EL (cell line): ENCODE data around the gene POLR3C.

Experiments used
- DNase-seq: peaks from one replicate; pipeline ENCODE4 v3.0.0-alpha.2; 2016

The POLR3C gene

DNA sequence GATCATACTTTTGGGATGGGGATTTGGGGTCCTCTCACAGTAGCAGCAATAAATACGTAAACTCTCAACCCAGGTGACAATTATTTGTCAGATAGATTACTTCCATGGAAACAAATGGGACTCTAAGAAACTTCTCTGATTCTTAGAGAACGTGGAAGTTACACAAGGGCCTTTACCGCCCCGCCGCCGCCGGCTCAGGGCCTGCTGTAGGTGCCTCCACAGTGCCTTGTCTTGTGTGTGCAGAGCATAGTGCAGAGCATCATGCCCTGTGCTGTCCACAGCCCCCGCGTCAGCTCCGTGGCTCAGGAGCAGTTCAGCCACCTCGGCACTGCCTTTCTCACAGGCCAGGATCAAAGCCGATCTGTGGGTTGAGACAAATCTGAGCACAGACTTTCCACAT is 50.6 kb downstream of the POLR3C start:
- no peak for DNase-seq

DNA sequence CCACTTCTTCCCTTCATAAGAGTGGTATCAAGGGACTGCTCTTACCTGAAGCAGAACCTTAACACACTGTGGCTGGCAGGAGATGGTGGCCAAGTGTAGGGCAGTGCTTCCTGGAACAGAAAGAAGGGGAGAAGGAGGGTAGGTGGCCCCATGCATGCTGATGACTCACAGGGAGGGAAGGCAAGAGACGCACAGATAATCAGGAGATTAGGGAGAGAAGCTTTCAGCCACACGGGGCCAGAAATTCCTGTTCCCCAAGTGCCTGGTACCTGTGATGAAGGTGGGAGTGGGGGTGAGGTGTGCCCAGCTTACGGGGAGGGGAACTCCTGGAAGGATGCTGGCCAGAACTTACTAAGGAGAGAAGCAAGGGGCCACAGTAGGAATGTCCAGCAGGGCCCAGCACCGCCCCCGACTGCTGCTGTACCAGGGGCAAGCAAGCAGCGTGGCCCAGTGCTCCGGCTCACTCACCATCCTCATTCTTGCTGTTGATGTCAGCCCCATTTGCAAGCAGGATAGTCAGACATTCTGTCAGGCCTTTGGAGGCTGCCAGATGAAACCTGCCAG is 54.0 kb downstream of the POLR3C start:
- DNase-seq, result peak; percentile 29

DNA sequence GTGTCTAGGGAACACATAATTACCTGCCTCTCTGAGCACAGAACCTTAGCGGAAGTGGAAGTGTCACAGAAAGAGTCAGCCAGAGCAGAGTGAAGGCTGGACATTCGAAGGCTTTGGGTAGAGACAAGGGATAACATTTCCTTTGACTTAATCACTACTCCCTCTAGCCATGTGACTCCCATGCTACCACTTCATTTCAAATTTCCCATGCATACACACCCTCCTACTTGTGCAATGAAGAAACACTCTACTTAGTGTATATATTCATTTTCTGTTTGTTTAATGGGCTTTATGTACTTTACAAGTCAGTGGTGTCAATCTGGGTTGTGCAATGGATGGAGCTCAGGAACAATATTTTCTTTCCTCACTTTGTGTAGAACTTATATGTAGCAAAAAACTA is 54.7 kb downstream of the POLR3C start:
- peak; percentile 28 for DNase-seq

DNA sequence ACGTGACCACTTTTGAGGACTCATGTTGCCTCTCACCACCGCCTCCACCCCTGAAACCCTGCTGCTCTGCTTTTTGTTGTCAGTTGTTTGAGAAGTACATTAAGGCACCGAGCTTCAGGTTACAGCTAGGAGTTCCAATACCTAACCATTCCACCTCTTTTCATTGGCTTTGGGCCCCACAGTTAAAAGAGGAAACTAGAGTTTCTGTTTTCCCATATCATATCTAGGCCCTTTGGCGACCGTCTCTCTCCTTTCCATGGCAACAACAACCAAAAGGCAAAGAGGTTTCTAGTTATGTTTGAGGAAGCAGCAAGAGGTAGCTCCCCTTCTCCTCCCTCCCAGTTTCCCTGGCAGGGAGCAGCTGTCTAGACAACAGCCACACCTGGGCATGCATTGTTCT is 55.8 kb downstream of the POLR3C start:
- no peak for DNase-seq

DNA sequence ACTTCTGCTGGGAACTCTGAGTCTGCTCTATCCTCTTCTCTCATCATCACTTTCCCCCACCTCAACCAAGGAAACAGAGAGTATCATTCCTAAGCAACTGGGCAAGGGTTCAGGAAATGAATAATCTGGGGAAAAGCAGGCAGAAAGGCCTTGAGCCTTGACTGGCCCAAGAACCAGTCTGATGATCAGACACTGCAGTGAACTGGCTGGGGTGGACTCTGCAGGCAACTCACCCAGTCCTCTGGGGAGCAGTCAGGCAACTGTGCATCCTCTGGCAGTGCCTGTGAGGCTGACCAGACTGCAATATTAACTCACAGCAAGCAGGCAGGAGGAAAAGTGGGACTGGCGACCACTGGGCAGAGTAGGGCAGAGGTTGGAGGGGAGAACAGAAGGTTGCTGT is 60.7 kb downstream of the POLR3C start:
- peak; percentile 28 for DNase-seq

DNA sequence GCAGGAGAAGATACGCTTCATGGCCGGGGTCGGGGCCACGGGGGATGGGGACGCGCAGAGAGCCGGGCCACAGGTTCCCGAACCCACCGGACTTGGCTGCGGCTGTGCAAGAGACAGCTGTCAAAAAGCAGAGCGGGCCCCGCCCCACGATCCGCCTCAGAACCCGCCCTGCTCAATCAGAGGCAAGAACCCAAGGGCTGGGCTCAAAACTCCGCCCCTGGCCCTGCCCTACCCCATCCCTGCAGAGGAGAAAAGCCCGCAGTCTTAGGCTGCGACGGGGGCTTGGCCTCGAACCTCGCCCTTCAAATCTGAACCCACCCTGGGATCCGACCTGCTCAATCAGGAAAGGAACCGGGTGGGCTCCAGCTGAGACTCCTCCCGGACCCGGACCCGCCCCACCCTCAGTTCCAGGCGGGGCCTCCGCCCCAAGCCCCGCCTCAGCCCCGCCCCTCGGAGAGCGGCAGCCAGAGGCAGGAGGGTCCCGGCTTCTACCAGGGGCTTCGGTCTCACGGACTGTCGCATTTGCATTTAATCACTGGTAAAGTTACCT is 61.8 kb downstream of the POLR3C start, which contains the start of gene ANKRD35:
TSS of gene ANKRD35 (minus strand) at position 129 of the 550 bp plus-strand sequence. CDS start at position 21, 108 bp downstream.
- peak; percentile 66 for DNase-seq

DNA sequence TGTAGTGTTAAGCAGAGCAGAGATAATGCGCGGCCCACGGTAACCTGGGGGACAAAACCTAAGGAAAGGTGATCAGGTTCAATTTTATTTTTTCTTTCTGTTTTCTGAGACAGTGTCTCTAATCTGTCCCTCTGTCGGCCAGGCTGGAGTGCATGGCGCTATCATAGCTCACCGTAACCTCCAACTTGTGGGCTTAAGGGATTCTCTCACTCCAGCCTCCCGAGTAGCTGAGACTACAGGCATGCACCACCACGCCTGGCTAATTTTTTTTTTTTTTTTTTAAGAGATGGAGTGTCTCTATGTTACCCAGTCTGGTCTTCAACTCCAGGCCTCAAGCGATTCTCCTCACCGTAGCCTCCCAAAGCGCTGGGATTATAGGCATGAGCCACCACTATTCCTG is 62.4 kb downstream of the POLR3C start:
- DNase-seq, result no peak

DNA sequence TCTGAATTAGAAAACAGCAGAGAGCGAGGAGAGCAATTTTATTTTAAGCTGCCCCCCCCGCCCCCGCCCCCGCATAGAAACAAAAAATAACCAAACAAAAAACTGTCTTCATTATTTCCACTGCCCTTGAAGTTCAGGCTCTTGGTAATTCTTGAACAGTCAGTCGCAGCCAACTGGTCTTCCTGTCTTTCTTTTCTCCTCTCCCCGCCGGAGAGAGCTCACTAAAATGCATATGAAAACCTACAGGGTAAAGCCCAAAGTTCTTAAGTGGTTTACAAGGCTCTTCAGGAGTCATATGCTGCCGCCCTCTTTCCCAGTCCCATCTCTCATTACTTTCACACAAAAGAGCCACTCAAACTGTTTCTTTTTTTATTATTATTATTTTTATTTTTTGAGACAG is 62.8 kb downstream of the POLR3C start:
- DNase-seq, result no peak

DNA sequence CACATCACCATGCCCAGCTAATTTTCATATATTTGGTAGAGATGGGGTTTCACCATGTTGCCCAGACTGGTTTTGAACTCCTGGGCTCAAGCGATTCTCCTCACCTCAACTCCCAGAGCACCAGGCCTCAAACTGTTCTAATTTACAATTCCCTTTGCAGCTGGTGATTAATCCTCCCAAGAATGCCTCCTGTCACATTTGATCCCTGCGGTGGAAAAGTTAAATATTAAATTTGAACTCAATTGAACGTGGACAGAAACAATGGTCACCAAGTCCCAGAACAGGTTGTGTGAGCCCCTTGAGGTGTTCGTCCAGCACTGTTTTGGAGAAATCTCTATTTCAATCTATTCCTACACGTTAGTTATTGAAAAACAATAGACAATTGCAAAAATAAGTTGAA is 63.6 kb downstream of the POLR3C start:
- no peak for DNase-seq

DNA sequence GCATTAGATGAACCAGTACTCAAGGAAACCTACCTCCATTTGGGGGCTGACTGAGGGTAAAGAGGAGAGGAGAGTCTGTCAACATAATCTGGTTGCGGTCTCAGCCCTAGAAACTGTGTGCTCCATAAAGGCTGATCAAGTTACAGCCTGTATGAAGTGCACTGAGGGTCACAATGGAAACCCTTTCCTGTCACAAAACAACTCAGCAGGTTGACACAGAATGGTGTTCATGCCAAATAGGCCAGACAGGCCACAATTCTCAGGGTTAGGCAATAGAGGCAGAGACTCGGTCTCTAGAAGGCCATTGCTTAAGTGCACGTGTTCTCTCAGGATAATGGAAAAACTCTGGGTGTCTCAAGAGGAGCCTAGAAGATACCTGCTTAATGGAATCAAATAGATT is 65.7 kb downstream of the POLR3C start:
- DNase-seq, result no peak

DNA sequence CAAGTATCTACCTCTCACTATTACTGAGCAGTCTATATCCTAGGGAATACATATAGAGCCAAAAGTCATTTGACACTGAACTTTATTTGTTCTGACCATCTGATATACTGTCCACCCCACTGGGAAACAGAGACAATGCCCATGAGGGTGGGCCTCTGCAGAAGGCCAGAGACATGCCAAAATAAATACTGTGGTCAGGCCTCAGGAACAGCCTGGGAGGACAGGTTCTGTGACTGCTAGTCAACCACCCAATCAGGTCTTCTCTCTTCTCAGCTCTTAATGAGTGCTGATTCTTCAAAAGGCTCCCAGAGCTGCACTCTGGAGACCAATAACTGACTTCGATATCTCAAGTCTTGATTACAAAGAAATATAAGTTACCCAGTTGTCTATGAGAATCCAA is 67.1 kb downstream of the POLR3C start:
- DNase-seq, result no peak

DNA sequence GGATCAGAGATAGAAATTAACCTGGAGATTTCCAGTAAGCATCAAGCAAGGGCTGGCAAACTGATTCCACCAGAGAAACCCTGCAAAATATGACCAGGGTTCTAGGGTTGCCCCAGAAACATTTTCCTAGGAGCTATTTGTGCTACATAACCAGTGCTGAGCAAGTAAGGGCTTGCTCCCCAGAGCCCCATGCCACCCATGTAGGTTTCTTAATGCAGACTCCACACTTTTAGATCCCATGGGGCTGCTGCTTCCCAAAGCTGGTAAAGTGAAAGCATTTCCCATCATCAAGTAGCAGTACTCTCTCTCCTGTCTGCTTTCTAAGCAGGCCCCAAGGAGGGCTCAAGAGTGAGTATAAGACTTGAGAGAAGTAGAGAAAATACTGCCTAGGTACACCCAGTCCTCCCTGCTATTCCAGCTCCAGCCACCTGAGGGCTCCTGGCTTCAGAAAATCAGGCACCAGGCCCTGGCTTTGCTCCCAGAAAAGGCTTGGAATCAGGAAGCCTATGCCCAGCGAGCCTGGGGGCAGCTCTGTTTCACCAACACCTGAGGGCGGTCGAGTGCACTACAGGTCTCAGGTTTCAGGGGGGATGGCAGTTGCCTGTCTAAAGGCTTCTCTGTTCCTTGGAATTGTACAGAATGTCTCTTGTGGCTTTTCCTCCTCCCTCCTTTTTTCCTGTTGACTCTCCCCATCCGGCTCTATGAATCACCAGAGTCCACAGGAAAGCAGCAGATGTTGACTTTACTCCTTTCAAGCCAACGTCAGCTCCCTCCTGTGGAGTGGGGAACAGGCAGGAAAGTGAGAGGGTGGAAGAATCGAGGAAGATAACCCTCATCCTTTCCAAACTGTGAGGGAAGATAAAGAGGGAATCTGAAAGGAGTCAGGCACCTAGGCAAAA is 67.8 kb downstream of the POLR3C start:
- DNase-seq, result peak; percentile 98

DNA sequence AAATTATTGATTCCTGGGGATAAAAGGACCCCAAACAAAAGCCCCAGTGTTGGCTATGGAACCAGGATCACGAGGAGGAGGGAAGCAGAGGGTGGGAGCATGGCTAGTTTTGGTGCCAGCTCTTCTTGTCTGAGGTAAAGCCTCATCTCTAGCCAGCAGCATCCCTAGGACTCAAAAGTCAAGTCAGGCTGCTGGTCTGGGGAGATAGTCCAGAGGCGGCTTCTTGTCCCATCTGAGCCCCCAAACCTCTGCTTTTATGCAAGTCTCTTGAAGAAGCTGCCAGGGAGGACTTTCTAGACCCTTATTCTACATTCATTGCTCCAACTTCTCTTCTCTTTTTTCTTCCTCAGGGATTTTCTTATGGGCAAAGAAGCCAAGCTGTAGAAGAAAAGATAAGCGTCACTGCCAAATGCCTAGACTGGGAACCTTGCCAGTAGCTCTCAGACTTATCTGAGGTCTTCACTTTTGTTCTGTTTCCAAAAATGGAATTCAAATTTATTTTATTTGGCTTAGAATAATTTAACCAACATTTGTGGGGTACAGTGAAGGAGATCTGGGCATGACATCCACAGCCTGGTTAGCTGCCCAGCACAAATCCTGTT is 68.6 kb downstream of the POLR3C start:
- DNase-seq, result peak; percentile 34

DNA sequence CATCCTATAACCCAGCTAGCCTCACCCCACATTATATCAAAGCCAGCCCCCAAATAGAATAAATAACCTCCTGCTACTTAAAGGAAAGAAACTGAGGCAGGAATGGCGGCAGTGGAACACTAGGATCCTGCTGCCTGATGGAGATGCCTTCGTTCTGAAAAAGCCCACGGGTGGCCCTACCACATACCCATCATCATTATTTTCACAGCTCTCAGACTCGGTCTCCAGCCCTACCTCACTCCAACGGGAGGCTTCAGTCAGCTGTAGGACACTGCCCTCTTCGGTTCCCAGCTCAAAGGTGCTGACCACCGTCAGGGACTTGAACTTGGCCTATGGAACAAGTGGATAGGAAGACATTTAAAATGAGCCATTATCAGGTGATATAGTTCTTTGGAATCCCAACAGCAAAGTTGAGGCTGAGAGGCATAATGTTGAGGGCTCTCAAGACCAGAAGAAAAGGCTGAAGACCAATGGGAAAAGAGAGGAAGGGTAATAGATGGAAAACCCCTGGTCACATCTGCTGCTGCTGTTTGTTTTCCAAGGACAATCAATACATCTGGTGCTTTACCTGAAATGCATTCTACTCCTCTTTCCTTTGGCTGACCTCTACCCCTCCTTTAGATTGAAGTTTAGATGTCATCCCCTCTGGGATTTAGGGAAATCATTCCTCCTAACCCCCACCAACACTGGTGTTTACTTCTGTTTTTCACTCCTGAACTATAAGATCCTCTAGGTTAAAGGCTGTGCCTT is 69.5 kb downstream of the POLR3C start:
- DNase-seq, result no peak
